ENCODE results near the gene ITPR1.

Gene ITPR1

DNA sequence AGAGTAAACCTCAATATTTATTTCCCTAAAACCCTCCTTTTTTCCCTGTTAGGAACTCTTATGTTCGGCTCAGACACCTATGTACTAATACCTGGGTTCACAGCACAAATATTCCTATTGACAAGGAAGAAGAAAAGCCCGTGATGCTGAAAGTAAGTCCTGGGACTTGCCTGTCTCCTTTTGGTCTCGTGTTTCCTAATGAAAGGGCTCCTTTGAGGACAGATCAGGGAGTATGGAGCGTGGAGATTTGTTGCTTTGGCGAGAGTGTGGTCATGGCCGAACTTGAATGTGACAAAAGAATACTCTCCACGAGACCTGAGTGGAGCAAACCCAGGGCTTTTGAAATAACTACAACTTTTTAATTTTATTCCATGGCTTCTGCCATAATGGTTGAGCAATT, 167.8 kb downstream of the ITPR1 start:
- TF ChIP-seq, protein P1, sequence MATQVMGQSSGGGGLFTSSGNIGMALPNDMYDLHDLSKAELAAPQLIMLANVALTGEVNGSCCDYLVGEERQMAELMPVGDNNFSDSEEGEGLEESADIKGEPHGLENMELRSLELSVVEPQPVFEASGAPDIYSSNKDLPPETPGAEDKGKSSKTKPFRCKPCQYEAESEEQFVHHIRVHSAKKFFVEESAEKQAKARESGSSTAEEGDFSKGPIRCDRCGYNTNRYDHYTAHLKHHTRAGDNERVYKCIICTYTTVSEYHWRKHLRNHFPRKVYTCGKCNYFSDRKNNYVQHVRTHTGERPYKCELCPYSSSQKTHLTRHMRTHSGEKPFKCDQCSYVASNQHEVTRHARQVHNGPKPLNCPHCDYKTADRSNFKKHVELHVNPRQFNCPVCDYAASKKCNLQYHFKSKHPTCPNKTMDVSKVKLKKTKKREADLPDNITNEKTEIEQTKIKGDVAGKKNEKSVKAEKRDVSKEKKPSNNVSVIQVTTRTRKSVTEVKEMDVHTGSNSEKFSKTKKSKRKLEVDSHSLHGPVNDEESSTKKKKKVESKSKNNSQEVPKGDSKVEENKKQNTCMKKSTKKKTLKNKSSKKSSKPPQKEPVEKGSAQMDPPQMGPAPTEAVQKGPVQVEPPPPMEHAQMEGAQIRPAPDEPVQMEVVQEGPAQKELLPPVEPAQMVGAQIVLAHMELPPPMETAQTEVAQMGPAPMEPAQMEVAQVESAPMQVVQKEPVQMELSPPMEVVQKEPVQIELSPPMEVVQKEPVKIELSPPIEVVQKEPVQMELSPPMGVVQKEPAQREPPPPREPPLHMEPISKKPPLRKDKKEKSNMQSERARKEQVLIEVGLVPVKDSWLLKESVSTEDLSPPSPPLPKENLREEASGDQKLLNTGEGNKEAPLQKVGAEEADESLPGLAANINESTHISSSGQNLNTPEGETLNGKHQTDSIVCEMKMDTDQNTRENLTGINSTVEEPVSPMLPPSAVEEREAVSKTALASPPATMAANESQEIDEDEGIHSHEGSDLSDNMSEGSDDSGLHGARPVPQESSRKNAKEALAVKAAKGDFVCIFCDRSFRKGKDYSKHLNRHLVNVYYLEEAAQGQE (IDR thresholded peaks at IDR 0.05; ENCODE audit: insufficient read depth in 1 of 2, low read depth in 2 of 2, low read length in 2 of 2) = no peak
- TF ChIP-seq SIN3A (IDR thresholded peaks at IDR 0.05; ENCODE audit: borderline replicate concordance, insufficient read depth, low read length) (no peak), POLR2AphosphoS5 (IDR thresholded peaks at IDR 0.05; ENCODE audit: low read depth, low read length) (no peak), TAF1 (IDR thresholded peaks at IDR 0.05; ENCODE audit: borderline replicate concordance, insufficient read depth, low read length) (no peak), FOXP2 (optimal IDR thresholded peaks at IDR 0.05; ENCODE audit: borderline replicate concordance, extremely low read depth, extremely low read length, insufficient read depth) (no peak)

DNA sequence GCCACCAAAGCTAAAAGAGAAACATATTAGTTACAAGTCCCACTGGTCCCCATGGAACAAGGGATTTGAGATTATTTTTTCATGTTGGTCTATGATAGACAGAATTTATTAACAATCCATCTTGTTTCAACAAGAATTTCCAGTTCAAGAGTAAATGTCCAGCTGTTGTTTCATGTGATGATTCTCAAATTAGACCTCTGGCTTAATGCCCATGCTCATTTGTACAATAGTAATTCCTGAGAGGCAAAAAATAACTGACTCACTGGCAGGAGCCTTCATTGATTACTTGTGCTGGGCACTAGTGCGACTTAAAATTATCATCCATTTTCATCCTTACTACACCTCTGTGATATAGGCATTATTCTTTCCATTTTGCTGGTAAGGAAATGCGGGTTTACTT, 171.3 kb downstream of the ITPR1 start:
- TF ChIP-seq TAF1 (IDR thresholded peaks at IDR 0.05; ENCODE audit: borderline replicate concordance, insufficient read depth, low read length) = no peak
- TF ChIP-seq SIN3A (IDR thresholded peaks at IDR 0.05; ENCODE audit: borderline replicate concordance, insufficient read depth, low read length) = no peak
- TF ChIP-seq FOXP2 (optimal IDR thresholded peaks at IDR 0.05; ENCODE audit: borderline replicate concordance, extremely low read depth, extremely low read length, insufficient read depth) = no peak
- TF ChIP-seq POLR2AphosphoS5 (IDR thresholded peaks at IDR 0.05; ENCODE audit: low read depth, low read length) = no peak
- TF ChIP-seq, protein P1 (IDR thresholded peaks at IDR 0.05; ENCODE audit: insufficient read depth in 1 of 2, low read depth in 2 of 2, low read length in 2 of 2) = no peak

DNA sequence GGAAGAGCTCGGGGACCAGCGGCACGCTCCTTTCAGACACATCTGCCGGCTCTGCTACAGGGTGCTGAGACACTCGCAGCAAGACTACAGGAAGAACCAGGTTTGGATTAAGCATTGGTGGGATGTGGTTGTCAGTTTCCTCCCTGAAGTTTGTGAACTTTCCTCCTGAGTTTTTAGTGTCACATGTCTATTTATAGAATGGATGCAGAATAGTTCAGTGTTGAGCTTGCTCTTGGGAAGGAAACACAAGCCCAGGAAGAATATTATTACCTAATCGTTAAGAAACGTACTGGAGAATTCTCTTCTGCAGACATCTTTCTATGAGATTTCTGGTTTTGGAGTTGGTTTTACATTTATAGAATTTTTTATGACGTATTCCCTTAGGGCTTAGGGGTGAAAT, 172.0 kb downstream of the ITPR1 start:
- TF ChIP-seq TAF1 (IDR thresholded peaks at IDR 0.05; ENCODE audit: borderline replicate concordance, insufficient read depth, low read length) (no peak), POLR2AphosphoS5 (IDR thresholded peaks at IDR 0.05; ENCODE audit: low read depth, low read length) (no peak), SIN3A (IDR thresholded peaks at IDR 0.05; ENCODE audit: borderline replicate concordance, insufficient read depth, low read length) (no peak), FOXP2 (optimal IDR thresholded peaks at IDR 0.05; ENCODE audit: borderline replicate concordance, extremely low read depth, extremely low read length, insufficient read depth) (no peak)
- TF ChIP-seq, protein P1 (IDR thresholded peaks at IDR 0.05; ENCODE audit: insufficient read depth in 1 of 2, low read depth in 2 of 2, low read length in 2 of 2) = no peak

DNA sequence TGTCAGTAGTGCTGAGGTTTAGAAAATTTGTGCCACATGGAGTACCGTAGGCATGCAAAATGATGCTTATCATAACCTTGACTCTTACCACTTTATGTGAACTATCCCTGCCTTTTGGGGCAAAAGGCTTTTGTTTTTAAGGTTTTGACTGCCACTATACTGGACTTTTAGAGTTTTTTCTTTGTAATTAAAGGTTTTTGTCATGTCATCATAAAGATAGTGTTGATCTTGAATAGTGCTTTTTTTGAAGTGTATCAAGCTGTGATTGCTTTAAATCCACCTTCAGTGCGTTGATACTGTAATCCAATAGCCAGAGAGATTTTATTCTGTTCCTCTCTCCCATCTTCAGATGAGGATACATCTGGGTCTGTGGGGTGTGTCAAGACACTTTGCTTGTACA, 172.9 kb downstream of the ITPR1 start:
- TF ChIP-seq TAF1 (IDR thresholded peaks at IDR 0.05; ENCODE audit: borderline replicate concordance, insufficient read depth, low read length) (no peak), FOXP2 (optimal IDR thresholded peaks at IDR 0.05; ENCODE audit: borderline replicate concordance, extremely low read depth, extremely low read length, insufficient read depth) (no peak), SIN3A (IDR thresholded peaks at IDR 0.05; ENCODE audit: borderline replicate concordance, insufficient read depth, low read length) (no peak), POLR2AphosphoS5 (IDR thresholded peaks at IDR 0.05; ENCODE audit: low read depth, low read length) (no peak)
- TF ChIP-seq, protein P1 (IDR thresholded peaks at IDR 0.05; ENCODE audit: insufficient read depth in 1 of 2, low read depth in 2 of 2, low read length in 2 of 2) = no peak

DNA sequence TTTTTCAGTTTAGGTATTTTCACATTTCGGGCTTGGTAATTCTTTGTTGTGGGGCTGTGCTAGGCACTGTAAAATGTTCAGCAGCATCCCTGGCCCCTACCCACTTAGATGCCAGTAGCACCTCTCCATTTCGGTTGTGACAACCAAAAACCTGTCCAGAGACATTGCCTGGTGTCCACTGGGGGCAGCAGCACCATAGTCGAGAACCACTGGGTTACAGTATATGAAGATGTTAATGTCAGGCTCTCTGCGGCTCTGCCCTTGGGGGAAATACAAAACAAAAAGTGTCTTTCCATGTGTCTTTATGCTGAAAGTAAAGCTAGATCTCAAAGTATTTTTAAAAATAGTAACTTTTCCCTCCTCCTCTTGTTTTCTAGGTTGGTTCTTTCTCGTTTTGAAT, 177.2 kb downstream of the ITPR1 start:
- no peak for TF ChIP-seq SIN3A (IDR thresholded peaks at IDR 0.05; ENCODE audit: borderline replicate concordance, insufficient read depth, low read length)
- no peak for TF ChIP-seq POLR2AphosphoS5 (IDR thresholded peaks at IDR 0.05; ENCODE audit: low read depth, low read length)
- TF ChIP-seq, protein P1 (IDR thresholded peaks at IDR 0.05; ENCODE audit: insufficient read depth in 1 of 2, low read depth in 2 of 2, low read length in 2 of 2) = no peak
- TF ChIP-seq FOXP2 (optimal IDR thresholded peaks at IDR 0.05; ENCODE audit: borderline replicate concordance, extremely low read depth, extremely low read length, insufficient read depth) = no peak
- TF ChIP-seq TAF1 (IDR thresholded peaks at IDR 0.05; ENCODE audit: borderline replicate concordance, insufficient read depth, low read length) = no peak

Data from PFSK-1 (cell line).